Measurements from ENCODE around the gene THYN1.

THYN1 gene

GRCh38 chr11:134248910-134249480 lies 4.2 kb downstream of the THYN1 start:
- no CpG with 5 or more reads among the region's 7 CpGs for WGBS (ENCODE audit: insufficient coverage, insufficient read length)
- peaks cover 6% of the 10 kb centered on the region; the same call in 1 of the 2 replicates for H3K36me3 ChIP-seq (ENCODE audit: control insufficient read depth, insufficient read depth, low read length)

GRCh38 chr11:134246678-134247077 lies 6.5 kb downstream of the THYN1 start:
- no peaks in the 10 kb centered on the region for H3K9me3 ChIP-seq (ENCODE audit: control insufficient read depth, insufficient read depth, low read length)
- H3K27ac ChIP-seq (ENCODE audit: low read length), result no peak overlapping the region
- no CpG with 5 or more reads among the region's 4 CpGs for WGBS (ENCODE audit: insufficient coverage, insufficient read length)
- no peak for DNase-seq (ENCODE audit: low read depth, low spot score)
- H3K27me3 ChIP-seq (ENCODE audit: control insufficient read depth, insufficient read depth, low read length), result no peaks in the 10 kb centered on the region
- H3K36me3 ChIP-seq (ENCODE audit: control insufficient read depth, insufficient read depth, low read length), result peaks cover 6% of the 10 kb centered on the region; the same call in 1 of the 2 replicates
- H3K4me1 ChIP-seq (ENCODE audit: control insufficient read depth, insufficient read depth, low read length), result no peaks in the 10 kb centered on the region; the same call in 1 of the 2 replicates
- H3K4me3 ChIP-seq (ENCODE audit: low read length), result no peak overlapping the region

More at GRCh38 chr11:134248910-134249480, 4.2 kb downstream of the THYN1 start:
- no peaks in the 10 kb centered on the region for H3K9me3 ChIP-seq (ENCODE audit: control insufficient read depth, insufficient read depth, low read length)
- no peak for DNase-seq (ENCODE audit: low read depth, low spot score)
- H3K4me1 ChIP-seq (ENCODE audit: control insufficient read depth, insufficient read depth, low read length), result no peaks in the 10 kb centered on the region; the same call in 1 of the 2 replicates
- no peak overlapping the region for H3K4me3 ChIP-seq (ENCODE audit: low read length)
- no peak overlapping the region for H3K27ac ChIP-seq (ENCODE audit: low read length)
- H3K27me3 ChIP-seq (ENCODE audit: control insufficient read depth, insufficient read depth, low read length), result no peaks in the 10 kb centered on the region

- H3K36me3 ChIP-seq (ENCODE audit: control insufficient read depth, insufficient read depth, low read length), result peaks cover 8% of the 10 kb centered on the region; the same call in 1 of the 2 replicates
- no CpG with 5 or more reads among the region's 11 CpGs for WGBS (ENCODE audit: insufficient coverage, insufficient read length)
Measured at GRCh38 chr11:134246100-134246499, 7.1 kb downstream of the THYN1 start.

GRCh38 chr11:134245434-134245833 lies 7.7 kb downstream of the THYN1 start:
- H3K4me1 ChIP-seq (ENCODE audit: control insufficient read depth, insufficient read depth, low read length), result no peaks in the 10 kb centered on the region
- peaks cover 8% of the 10 kb centered on the region; the same call in 1 of the 2 replicates for H3K36me3 ChIP-seq (ENCODE audit: control insufficient read depth, insufficient read depth, low read length)
- no peak overlapping the region for H3K27ac ChIP-seq (ENCODE audit: low read length)
- no peak for DNase-seq (ENCODE audit: low read depth, low spot score)
- WGBS (ENCODE audit: insufficient coverage, insufficient read length), result no CpG with 5 or more reads among the region's 14 CpGs
- no peak overlapping the region for H3K4me3 ChIP-seq (ENCODE audit: low read length)
- no peaks in the 10 kb centered on the region for H3K9me3 ChIP-seq (ENCODE audit: control insufficient read depth, insufficient read depth, low read length)
- H3K27me3 ChIP-seq (ENCODE audit: control insufficient read depth, insufficient read depth, low read length), result no peaks in the 10 kb centered on the region

More at GRCh38 chr11:134246100-134246499, 7.1 kb downstream of the THYN1 start:
- H3K27me3 ChIP-seq (ENCODE audit: control insufficient read depth, insufficient read depth, low read length), result no peaks in the 10 kb centered on the region
- H3K9me3 ChIP-seq (ENCODE audit: control insufficient read depth, insufficient read depth, low read length), result no peaks in the 10 kb centered on the region
- H3K4me3 ChIP-seq (ENCODE audit: low read length), result no peak overlapping the region
- no peaks in the 10 kb centered on the region for H3K4me1 ChIP-seq (ENCODE audit: control insufficient read depth, insufficient read depth, low read length)
- no peak overlapping the region for H3K27ac ChIP-seq (ENCODE audit: low read length)
- no peak for DNase-seq (ENCODE audit: low read depth, low spot score)

- Histone ChIP-seq H3K27me3 (ENCODE audit: control insufficient read depth, insufficient read depth, low read length) (no peaks in the 10 kb centered on the region), H3K4me1 (ENCODE audit: control insufficient read depth, insufficient read depth, low read length) (no peaks in the 10 kb centered on the region), H3K9me3 (ENCODE audit: control insufficient read depth, insufficient read depth, low read length) (no peaks in the 10 kb centered on the region), H3K27ac (ENCODE audit: low read length) (no peak overlapping the region), H3K36me3 (ENCODE audit: control insufficient read depth, insufficient read depth, low read length) (peaks cover 8% of the 10 kb centered on the region; the same call in 1 of the 2 replicates), H3K4me3 (ENCODE audit: low read length) (no peak overlapping the region)
- no peak for DNase-seq (ENCODE audit: low read depth, low spot score)
- no CpG with 5 or more reads among the region's 7 CpGs for WGBS (ENCODE audit: insufficient coverage, insufficient read length)
Measured at GRCh38 chr11:134244593-134244992, 8.6 kb downstream of the THYN1 start.

- DNase-seq (ENCODE audit: low read depth, low spot score), result no peak
- no peaks in the 10 kb centered on the region for H3K9me3 ChIP-seq (ENCODE audit: control insufficient read depth, insufficient read depth, low read length)
- H3K27ac ChIP-seq (ENCODE audit: low read length), result no peak overlapping the region
- H3K4me1 ChIP-seq (ENCODE audit: control insufficient read depth, insufficient read depth, low read length), result no peaks in the 10 kb centered on the region
- no peaks in the 10 kb centered on the region for H3K27me3 ChIP-seq (ENCODE audit: control insufficient read depth, insufficient read depth, low read length)
- H3K4me3 ChIP-seq (ENCODE audit: low read length), result no peak overlapping the region
- peaks cover 8% of the 10 kb centered on the region; the same call in 1 of the 2 replicates for H3K36me3 ChIP-seq (ENCODE audit: control insufficient read depth, insufficient read depth, low read length)
- no CpG with 5 or more reads among the region's 4 CpGs for WGBS (ENCODE audit: insufficient coverage, insufficient read length)
Measured at GRCh38 chr11:134243913-134244312, 9.2 kb downstream of the THYN1 start.

- Histone ChIP-seq H3K36me3 (ENCODE audit: control insufficient read depth, insufficient read depth, low read length) (0 out of 2 replicates have a peak, but pooled peaks cover 5% of the 10 kb centered on the region), H3K27ac (ENCODE audit: low read length) (no peak overlapping the region), H3K4me1 (ENCODE audit: control insufficient read depth, insufficient read depth, low read length) (no peaks in the 10 kb centered on the region), H3K27me3 (ENCODE audit: control insufficient read depth, insufficient read depth, low read length) (no peaks in the 10 kb centered on the region), H3K4me3 (ENCODE audit: low read length) (no peak overlapping the region), H3K9me3 (ENCODE audit: control insufficient read depth, insufficient read depth, low read length) (no peaks in the 10 kb centered on the region)
- no CpG with 5 or more reads among the region's 9 CpGs for WGBS (ENCODE audit: insufficient coverage, insufficient read length)
- no peak for DNase-seq (ENCODE audit: low read depth, low spot score)
Measured at GRCh38 chr11:134242376-134242775, 10.8 kb downstream of the THYN1 start.

GRCh38 chr11:134240592-134240991 lies 12.6 kb downstream of the THYN1 start:
- Histone ChIP-seq H3K4me3 (ENCODE audit: low read length) (no peak overlapping the region), H3K4me1 (ENCODE audit: control insufficient read depth, insufficient read depth, low read length) (no peaks in the 10 kb centered on the region), H3K36me3 (ENCODE audit: control insufficient read depth, insufficient read depth, low read length) (0 out of 2 replicates have a peak, but pooled peaks cover 5% of the 10 kb centered on the region), H3K9me3 (ENCODE audit: control insufficient read depth, insufficient read depth, low read length) (no peaks in the 10 kb centered on the region), H3K27ac (ENCODE audit: low read length) (no peak overlapping the region), H3K27me3 (ENCODE audit: control insufficient read depth, insufficient read depth, low read length) (no peaks in the 10 kb centered on the region)
- WGBS (ENCODE audit: insufficient coverage, insufficient read length), result no CpG with 5 or more reads among the region's 6 CpGs
- DNase-seq (ENCODE audit: low read depth, low spot score), result no peak

GRCh38 chr11:134238956-134239355 lies 14.2 kb downstream of the THYN1 start:
- no peak overlapping the region for H3K4me3 ChIP-seq (ENCODE audit: low read length)
- H3K9me3 ChIP-seq (ENCODE audit: control insufficient read depth, insufficient read depth, low read length), result no peaks in the 10 kb centered on the region
- DNase-seq (ENCODE audit: low read depth, low spot score), result no peak
- H3K27ac ChIP-seq (ENCODE audit: low read length), result no peak overlapping the region
- 0 out of 2 replicates have a peak, but pooled peaks cover 2% of the 10 kb centered on the region for H3K36me3 ChIP-seq (ENCODE audit: control insufficient read depth, insufficient read depth, low read length)
- no peaks in the 10 kb centered on the region for H3K4me1 ChIP-seq (ENCODE audit: control insufficient read depth, insufficient read depth, low read length)
- H3K27me3 ChIP-seq (ENCODE audit: control insufficient read depth, insufficient read depth, low read length), result no peaks in the 10 kb centered on the region
- no CpG with 5 or more reads among the region's 5 CpGs for WGBS (ENCODE audit: insufficient coverage, insufficient read length)

GRCh38 chr11:134237557-134237922 lies 15.6 kb downstream of the THYN1 start:
- Histone ChIP-seq H3K27me3 (ENCODE audit: control insufficient read depth, insufficient read depth, low read length) (no peaks in the 10 kb centered on the region), H3K36me3 (ENCODE audit: control insufficient read depth, insufficient read depth, low read length) (0 out of 2 replicates have a peak, but pooled peaks cover 2% of the 10 kb centered on the region), H3K9me3 (ENCODE audit: control insufficient read depth, insufficient read depth, low read length) (no peaks in the 10 kb centered on the region), H3K27ac (ENCODE audit: low read length) (no peak overlapping the region), H3K4me1 (ENCODE audit: control insufficient read depth, insufficient read depth, low read length) (no peaks in the 10 kb centered on the region), H3K4me3 (ENCODE audit: low read length) (no peak overlapping the region)
- no peak for DNase-seq (ENCODE audit: low read depth, low spot score)
- WGBS (ENCODE audit: insufficient coverage, insufficient read length), result no CpG with 5 or more reads among the region's 11 CpGs
